Cortex of kidney (tissue), 1 donor: ENCODE data around the gene FYB1.

ENCODE experiments used
- DNase-seq: peaks from one replicate; lab custom pipeline; 2025; lab: John Stamatoyannopoulos, UW

FYB1 gene

DNA sequence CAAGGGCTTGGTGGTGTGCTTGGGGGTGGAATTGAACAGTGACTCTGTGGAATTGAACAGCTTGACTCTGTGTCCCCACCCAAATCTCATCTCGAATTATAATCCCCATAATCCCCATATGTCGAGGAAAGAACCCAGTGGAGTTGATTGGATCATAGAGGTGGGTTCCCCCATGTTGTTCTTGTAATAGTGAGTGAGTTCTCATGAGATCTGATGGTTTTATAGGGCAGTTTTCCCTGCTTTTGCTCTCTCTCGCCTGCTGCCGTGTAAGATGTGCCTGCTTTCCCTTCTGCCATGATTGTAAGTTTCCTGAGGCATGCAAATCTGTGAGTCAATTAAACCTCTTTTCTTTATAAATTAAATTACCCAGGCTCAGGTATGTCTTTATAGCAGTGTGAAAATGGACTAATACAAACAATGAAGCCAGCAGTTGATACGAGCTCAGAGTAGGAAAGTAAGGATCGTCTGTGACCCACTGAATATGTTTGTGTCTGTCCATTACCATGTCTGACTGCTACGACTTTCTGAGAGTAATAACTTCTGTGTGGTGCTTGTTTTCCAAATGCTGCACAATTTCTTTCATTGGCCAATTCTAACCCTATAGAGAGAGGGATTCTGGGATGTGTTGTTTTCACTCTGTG lies 127.3 kb downstream of the FYB1 start:
- DNase-seq: no peak

GRCh38 chr5:39083968-39084367 lies 135.4 kb downstream of the FYB1 start:
- no peak for DNase-seq

- DNase-seq: no peak
Measured at GRCh38 chr5:39082995-39083394, 136.4 kb downstream of the FYB1 start.

- no peak for DNase-seq
Measured at GRCh38 chr5:39080597-39081204, 138.7 kb downstream of the FYB1 start.

DNA sequence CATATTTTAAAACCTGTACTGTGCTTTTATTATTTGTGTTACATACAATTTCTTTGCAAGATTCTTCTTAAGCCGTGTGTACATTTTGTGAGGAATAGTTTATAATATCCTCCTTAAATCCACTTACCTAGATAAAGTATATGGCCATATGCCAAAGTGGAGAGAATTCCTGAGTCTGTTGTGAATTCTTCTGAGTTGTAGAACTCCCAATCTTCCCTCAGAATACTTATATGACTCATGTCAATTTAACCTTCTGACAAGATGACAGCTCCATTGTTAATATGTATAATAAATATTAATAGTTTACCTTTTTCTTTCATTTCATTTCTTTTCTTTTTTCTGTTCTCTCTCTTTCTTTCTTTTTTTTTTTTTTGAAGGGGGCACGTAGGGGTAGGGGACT lies 139.2 kb downstream of the FYB1 start:
- no peak for DNase-seq

- DNase-seq: no peak
Measured at GRCh38 chr5:39079147-39079546, 140.2 kb downstream of the FYB1 start.

DNA sequence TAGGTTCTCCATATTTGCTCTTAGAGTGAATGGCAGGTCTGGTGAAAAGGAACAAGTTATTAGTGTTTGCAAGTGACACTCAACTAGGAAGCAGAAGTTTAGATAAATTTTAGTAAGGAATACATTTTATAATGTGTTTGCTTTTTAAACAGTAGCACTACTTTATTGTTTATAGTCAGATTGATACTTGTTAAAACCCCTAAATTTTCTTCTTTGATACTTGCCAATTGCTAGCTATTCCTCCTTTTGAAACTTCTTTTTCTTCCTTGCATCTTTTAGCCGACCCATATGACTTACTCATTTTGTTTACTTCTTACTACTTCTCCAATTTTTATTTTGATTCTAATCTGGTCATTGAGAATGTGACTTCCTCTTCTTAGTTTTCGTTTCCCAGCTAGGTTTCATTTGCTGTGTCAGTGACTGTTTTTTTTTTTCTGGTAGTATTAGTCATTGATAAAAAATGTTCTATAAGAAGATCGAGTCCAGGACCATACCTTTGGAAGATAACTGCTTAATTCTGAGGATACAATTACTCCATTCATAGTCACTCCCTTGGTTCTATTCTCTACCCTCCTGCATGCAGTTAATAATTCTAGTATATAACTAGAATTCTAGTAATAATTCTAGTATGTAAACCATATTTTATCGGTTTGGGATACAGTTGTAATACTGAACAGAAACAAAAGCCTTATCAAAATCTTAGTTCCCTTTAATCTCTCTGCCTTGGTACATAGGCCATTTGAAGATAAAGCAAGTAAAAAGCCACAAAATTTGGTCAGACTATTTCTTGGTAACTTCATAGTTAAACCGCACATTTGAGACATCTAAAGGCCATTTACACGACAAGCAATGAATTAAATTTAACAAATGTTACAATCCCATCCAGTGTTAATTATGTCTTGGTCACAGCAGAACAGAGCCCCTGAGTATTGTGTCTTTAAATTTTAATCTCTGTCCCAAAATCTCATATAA lies 142.3 kb downstream of the FYB1 start:
- DNase-seq: no peak

- DNase-seq: no peak
Measured at GRCh38 chr5:39076101-39076756, 143.1 kb downstream of the FYB1 start.

DNA sequence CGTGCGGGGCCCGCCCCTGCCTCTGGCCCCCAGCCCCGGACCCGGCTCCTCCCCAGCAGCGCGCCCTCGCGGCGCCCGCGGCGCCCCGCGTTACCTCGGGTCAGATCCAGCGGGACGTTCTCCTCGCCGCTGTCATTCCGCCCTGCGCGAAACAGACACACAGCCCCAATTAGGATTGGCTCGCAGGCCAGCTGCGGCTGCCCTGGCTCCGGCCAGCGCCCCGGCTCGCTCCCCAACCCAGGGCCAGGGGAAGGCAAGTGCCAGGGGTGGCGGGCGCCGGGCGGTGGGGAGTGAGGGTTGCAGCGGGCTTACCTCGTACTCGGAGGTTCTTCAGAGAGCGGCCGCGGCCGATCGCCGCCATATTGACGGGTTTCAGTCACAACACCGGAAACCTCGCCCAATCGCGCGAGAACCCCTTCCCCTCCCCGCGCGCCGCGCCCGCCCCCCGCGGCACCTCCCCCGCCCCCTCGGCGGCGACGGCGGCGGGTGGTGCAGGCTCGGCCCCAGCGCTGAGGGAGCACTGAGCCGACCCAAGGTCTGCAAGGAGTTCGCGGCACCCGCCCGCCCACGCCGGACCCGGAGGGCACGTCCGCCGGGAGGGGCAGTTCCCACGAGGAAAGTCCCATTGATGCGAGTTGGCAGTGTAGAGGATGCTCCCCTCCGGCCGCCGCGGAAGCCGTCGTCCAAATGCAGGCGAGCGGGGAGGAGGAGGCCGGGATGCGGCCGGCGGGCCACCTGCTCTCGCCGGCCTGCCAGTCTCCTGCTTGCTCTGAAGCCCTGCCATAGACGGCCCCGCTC lies 145.1 kb downstream of the FYB1 start, which contains the start of gene RICTOR:
Gene RICTOR (minus strand): TSS at position 383 of the 798 bp plus-strand sequence. CDS start 22 bp downstream, at position 361.
- DNase-seq: peak; percentile 74

- no peak for DNase-seq
Measured at GRCh38 chr5:39073767-39074016, 145.7 kb downstream of the FYB1 start.

- DNase-seq: no peak
Measured at GRCh38 chr5:39072925-39073766, 146.2 kb downstream of the FYB1 start.

- DNase-seq: no peak
Measured at GRCh38 chr5:39068099-39068498, 151.3 kb downstream of the FYB1 start.

GRCh38 chr5:39064450-39064849 lies 154.9 kb downstream of the FYB1 start:
- DNase-seq: no peak

GRCh38 chr5:39063037-39063436 lies 156.3 kb downstream of the FYB1 start:
- DNase-seq: no peak

DNA sequence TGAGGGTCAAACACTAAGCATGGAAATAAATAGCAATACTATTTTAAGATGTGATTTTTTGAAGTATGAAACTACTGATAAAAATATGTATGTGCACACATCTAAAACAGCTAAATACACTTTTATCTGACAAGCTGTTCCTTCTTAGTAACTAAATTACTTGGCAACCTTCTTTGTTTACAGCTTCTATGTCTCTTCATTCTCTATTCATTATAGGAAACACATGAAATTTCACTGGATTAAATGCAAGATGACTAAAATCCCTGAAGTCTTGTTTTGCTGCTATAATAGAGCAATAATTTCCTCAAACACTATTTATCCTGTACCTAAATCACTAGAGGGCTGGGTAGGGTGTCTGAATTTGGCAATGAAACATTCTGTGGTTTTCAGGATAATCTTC lies 156.8 kb downstream of the FYB1 start:
- DNase-seq: no peak

DNA sequence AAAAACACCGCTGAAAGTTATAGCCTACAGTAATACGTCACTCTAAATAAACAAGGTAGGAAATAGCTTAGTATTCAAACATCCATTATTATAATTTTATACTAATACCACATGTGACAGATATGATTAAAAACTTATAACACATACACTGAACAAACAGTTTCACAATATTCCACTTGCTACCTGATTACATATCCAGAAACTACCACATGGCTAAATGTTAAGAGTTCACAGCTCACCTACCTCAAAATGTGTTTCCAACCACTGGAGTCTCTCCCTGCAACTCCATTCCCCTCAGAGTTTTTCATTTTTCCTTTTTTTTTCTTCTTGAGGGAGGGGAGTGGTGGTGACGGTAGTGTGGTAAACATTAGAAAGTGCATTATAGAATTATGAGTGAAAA lies 157.3 kb downstream of the FYB1 start:
- DNase-seq: no peak

DNA sequence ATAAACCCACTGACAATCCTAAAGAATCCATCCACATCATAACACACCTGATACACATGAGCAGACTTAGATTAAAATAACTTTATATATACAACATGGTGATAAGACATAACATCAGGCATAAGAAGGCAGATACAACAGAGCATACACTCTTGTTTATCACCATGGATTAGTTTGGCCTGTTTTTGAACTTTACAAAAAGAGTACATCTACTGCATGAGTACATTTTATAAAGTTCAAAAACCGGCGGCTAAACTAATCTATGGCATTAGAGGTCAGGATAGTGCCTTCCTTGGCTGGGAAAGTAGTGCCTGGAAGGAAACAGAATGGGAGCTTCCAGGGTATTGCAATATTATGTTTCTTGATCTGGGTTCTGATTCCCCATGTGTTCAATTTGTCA lies 160.3 kb downstream of the FYB1 start:
- no peak for DNase-seq

GRCh38 chr5:39058178-39058921 lies 161.0 kb downstream of the FYB1 start:
- DNase-seq: no peak

- DNase-seq: no peak
Measured at GRCh38 chr5:39057734-39058133, 161.6 kb downstream of the FYB1 start.

- DNase-seq: no peak
Measured at GRCh38 chr5:39055768-39056398, 163.5 kb downstream of the FYB1 start.
